Osteocyte (in vitro differentiated cells): ENCODE results near the gene SATB1. TPM values are rescaled to one million over a fixed set of nuclear protein-coding genes. Genes with fewer than 3 reads are reported as not detected.

Experiments used
- DNase-seq: peaks from one replicate; pipeline ENCODE4 v3.0.0; 2021; ENCODE audit warnings: mixed read lengths; ENCODE audit not compliant: unreplicated experiment; ENCODE audit errors: extremely low spot score
- H3K27ac Mint-ChIP-seq: one replicate; pipeline ENCODE4 v1.8.0; 2021; ENCODE audit warnings: mild to moderate bottlenecking, mixed read lengths; ENCODE audit not compliant: unreplicated experiment
- H3K27me3 Mint-ChIP-seq: one replicate; pipeline ENCODE4 v1.8.0; 2021; ENCODE audit warnings: mixed read lengths; ENCODE audit not compliant: unreplicated experiment
- H3K36me3 Mint-ChIP-seq: one replicate; pipeline ENCODE4 v1.8.0; 2021; ENCODE audit warnings: mixed read lengths; ENCODE audit not compliant: unreplicated experiment
- H3K4me1 Mint-ChIP-seq: one replicate; pipeline ENCODE4 v1.8.0; 2021; ENCODE audit warnings: mixed read lengths; ENCODE audit not compliant: unreplicated experiment
- H3K4me3 Mint-ChIP-seq: one replicate; pipeline ENCODE4 v1.8.0; 2021; ENCODE audit warnings: mild to moderate bottlenecking, moderate library complexity, mixed read lengths; ENCODE audit not compliant: unreplicated experiment
- H3K9me3 Mint-ChIP-seq: one replicate; pipeline ENCODE4 v1.8.0; 2021; ENCODE audit warnings: mixed read lengths; ENCODE audit not compliant: unreplicated experiment
- total RNA-seq: library from RNA; stranded (reverse); gene quantifications from 2 replicates; pipeline ENCODE4 v1.2.1, GENCODE V29; 2021
- TF ChIP-seq, protein P1 (sequence below): fragments of 200-600 bp; sonication (generic); IDR thresholded peaks from 2 replicates; pipeline ENCODE4 v1.5.0; 2021; ENCODE audit warnings: antibody characterized with exemption, mild to moderate bottlenecking, moderate library complexity

The SATB1 gene
- total RNA-seq, 1 donor from 2014 or later = 10.6 TPM

DNA sequence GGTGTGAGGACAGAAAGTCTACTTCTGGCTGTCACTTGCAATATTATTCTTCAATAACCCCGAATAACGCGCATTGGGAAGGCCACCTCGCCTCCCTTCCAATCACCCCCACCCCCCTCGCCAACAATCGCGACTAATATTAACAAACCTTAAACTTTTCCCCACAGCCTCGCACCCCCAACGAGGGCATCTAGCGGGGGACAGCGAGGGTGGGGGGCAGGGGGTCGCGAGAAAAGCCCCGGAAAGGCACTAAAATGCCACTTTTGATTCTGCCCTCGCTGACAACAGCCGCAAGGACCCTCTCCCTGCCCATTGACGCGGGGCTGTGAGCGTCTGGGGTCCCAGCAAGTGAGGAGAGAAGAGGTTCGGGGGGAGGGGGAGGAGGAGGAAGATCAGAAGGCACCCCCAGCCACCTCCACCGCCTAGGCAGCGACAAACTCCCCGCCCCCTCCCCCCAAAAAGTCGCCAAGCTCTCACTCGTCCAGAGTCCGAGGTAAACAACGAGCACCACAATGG, 868 bp downstream of the SATB1 start:
- no peak for DNase-seq
- peak overlapping the region; percentile 77 for H3K27ac Mint-ChIP-seq
- H3K9me3 Mint-ChIP-seq = no peaks in the 10 kb centered on the region
- H3K27me3 Mint-ChIP-seq = peaks cover 40% of the 10 kb centered on the region
- TF ChIP-seq, protein P1, sequence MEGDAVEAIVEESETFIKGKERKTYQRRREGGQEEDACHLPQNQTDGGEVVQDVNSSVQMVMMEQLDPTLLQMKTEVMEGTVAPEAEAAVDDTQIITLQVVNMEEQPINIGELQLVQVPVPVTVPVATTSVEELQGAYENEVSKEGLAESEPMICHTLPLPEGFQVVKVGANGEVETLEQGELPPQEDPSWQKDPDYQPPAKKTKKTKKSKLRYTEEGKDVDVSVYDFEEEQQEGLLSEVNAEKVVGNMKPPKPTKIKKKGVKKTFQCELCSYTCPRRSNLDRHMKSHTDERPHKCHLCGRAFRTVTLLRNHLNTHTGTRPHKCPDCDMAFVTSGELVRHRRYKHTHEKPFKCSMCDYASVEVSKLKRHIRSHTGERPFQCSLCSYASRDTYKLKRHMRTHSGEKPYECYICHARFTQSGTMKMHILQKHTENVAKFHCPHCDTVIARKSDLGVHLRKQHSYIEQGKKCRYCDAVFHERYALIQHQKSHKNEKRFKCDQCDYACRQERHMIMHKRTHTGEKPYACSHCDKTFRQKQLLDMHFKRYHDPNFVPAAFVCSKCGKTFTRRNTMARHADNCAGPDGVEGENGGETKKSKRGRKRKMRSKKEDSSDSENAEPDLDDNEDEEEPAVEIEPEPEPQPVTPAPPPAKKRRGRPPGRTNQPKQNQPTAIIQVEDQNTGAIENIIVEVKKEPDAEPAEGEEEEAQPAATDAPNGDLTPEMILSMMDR = no peak
- H3K36me3 Mint-ChIP-seq = peaks cover 7% of the 10 kb centered on the region
- H3K4me1 Mint-ChIP-seq = peaks cover 12% of the 10 kb centered on the region
- peak overlapping the region; percentile 86 for H3K4me3 Mint-ChIP-seq

DNA sequence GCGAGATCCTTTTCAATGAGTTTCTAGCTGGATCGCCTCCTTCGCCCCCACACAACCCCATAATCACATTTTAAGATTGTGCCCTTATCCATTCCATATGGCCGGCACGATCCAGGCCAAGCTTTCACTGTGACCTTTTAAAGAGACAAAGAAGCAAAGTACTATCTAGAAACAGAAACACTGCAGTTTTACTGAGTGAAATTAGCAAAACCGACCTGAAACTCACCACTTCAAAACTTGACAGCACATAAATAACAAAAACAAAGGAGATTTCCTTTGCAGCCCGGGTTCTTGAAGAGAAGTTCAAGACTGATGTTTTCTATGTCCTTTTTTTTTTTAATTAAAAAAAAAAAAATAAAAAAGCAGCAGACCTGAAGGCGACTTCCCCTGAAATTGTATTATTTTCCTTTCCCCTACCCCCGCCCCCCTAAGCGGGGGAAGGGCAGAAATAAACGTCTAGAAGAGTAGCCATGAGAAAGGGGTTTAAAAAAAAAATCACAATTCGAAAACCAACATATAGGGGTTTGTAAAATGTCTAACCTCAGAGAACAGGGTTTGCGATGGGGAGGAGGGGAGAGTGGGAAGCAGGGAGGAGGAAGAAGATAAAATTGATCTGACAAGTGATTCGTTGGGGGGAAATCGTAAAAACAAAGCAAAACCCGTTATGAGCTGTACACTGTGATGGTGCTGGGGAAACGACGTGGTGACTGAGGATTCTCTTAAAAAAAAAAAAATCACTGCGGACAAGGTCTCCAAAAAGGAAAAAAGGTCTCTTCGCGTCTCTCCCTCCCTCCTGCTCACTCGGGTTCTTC, 1.5 kb downstream of the SATB1 start:
- Mint-ChIP-seq H3K9me3 (no peaks in the 10 kb centered on the region), H3K27me3 (peaks cover 34% of the 10 kb centered on the region), H3K27ac (peak overlapping the region; percentile 77), H3K36me3 (peaks cover 7% of the 10 kb centered on the region), H3K4me1 (peaks cover 12% of the 10 kb centered on the region), H3K4me3 (peak overlapping the region; percentile 86)
- DNase-seq = no peak
- TF ChIP-seq, protein P1 = no peak

DNA sequence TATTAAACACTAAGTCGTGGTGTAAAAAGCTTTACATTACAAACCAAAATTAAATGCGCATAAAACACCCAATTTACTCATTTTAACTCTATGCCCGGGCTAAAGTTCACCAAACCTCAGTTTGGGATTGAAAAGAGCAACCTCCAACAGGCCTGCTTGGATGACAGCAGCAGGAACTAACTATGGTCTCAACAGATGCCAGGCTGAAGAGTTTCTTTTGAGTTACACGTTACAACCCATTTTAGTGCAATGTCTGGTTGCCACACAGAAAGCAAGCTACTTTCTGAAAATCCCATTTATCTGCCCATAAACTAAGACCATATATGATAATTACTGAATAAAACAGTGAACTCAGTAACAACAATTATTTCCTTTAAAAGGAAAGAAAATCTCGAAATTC, 2.2 kb downstream of the SATB1 start:
- Mint-ChIP-seq H3K4me3 (peak overlapping the region; percentile 86), H3K36me3 (peaks cover 7% of the 10 kb centered on the region), H3K4me1 (peaks cover 12% of the 10 kb centered on the region), H3K27me3 (peaks cover 27% of the 10 kb centered on the region), H3K27ac (no peak overlapping the region), H3K9me3 (no peaks in the 10 kb centered on the region)
- no peak for DNase-seq
- TF ChIP-seq, protein P1 = no peak

DNA sequence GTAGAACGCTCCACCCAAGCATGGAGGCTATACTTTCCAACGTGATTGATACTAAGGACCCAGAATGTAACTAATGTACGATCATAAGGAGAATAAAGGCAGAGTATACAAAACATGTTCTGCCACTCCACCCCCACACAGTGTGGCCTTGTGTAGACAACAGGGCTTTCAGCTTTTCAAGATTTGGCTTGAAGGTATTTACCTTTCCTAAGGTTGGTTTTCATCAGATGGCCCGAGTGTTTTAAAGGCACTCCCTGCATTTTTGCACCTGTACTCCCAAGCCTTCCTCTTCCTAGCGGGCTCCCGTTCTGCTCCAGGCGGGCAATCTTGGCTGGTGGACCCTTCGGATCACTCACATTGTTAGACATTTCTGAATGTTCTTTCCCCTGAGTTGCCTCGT, 4.6 kb downstream of the SATB1 start:
- DNase-seq = no peak
- H3K36me3 Mint-ChIP-seq = peaks cover 18% of the 10 kb centered on the region
- peaks cover 14% of the 10 kb centered on the region for H3K27me3 Mint-ChIP-seq
- peaks cover 10% of the 10 kb centered on the region for H3K4me1 Mint-ChIP-seq
- TF ChIP-seq, protein P1 = no peak
- no peak overlapping the region for H3K4me3 Mint-ChIP-seq
- H3K9me3 Mint-ChIP-seq = no peaks in the 10 kb centered on the region
- H3K27ac Mint-ChIP-seq = no peak overlapping the region

DNA sequence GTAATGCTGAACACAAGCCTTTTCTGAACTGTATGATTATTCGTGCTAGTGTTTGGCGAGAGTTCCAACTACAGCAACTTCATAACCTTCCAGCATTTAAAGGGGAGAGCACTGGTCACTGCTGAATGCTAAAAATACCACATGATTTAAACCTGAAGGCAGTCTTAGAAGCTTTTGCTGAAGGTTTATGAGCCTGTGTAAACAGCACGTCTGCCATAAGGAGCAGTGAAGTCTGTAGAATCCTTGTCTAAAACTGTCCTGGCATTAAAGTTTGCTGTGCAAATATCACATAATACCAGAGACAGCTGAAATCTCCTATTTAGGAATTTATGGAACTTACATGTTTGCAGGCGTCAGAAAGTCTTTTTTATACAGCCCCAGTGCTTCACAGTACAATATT, 5.9 kb downstream of the SATB1 start:
- peaks cover 10% of the 10 kb centered on the region for H3K4me1 Mint-ChIP-seq
- H3K4me3 Mint-ChIP-seq = no peak overlapping the region
- H3K27me3 Mint-ChIP-seq = peaks cover 14% of the 10 kb centered on the region
- peaks cover 21% of the 10 kb centered on the region for H3K36me3 Mint-ChIP-seq
- DNase-seq = no peak
- TF ChIP-seq, protein P1 = no peak
- H3K9me3 Mint-ChIP-seq = no peaks in the 10 kb centered on the region
- H3K27ac Mint-ChIP-seq = no peak overlapping the region
